PFSK-1 (cell line): Measurements from ENCODE around the gene XPR1.

Experiments used
- FOXP2 ChIP-seq: optimal IDR thresholded peaks from 2 replicates; pipeline ENCODE3; 2011; ENCODE audit warnings: borderline replicate concordance, control low read depth, inconsistent platforms; ENCODE audit not compliant: insufficient read depth; ENCODE audit errors: extremely low read length, extremely low read depth
- POLR2AphosphoS5 ChIP-seq: IDR thresholded peaks from 2 replicates; pipeline ENCODE4 v1.6.1; 2012; ENCODE audit warnings: low read depth, mild to moderate bottlenecking, control low read depth, low read length, moderate library complexity
- SIN3A ChIP-seq: IDR thresholded peaks from 2 replicates; pipeline ENCODE4 v1.6.1; 2012; ENCODE audit warnings: mild to moderate bottlenecking, low read length, moderate library complexity, borderline replicate concordance; ENCODE audit not compliant: insufficient read depth
- TAF1 ChIP-seq: IDR thresholded peaks from 2 replicates; pipeline ENCODE4 v1.6.1; 2012; ENCODE audit warnings: low read length, control low read depth, borderline replicate concordance; ENCODE audit not compliant: insufficient read depth
- TF ChIP-seq, protein P1 (sequence below), 2 experiments: IDR thresholded peaks; 2 replicates each; pipeline versions ENCODE4 v1.6.1 to v1.8.0; 2011 to 2012; ENCODE audit warnings: low read depth in 2 of 2, low read length in 2 of 2, control low read depth in 1 of 2, inconsistent platforms in 1 of 2, mild to moderate bottlenecking in 1 of 2, moderate library complexity in 1 of 2; ENCODE audit not compliant: insufficient read depth in 1 of 2

DNA sequence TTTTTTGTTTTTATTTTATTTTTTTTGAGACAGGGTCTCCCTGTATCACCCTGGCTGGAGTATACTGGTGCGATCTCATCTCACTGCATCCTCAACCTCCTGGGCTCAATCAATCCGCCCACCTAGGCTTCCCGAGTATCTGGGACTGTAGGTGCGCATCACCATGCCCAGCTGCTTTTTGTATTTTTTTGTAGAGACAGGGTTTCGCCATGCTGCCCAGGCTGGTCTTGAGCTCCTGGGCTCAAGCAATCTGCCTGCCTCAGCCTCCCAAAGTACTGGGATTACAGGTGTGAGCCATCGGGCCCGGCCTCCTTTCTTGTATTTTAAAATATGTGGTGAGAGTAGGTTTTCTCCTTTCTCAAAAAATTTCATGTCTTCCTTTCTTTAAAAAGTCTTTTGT, 122.6 kb downstream of the XPR1 start:
- TF ChIP-seq POLR2AphosphoS5 (no peak), TAF1 (no peak), SIN3A (no peak), FOXP2 (no peak)
- TF ChIP-seq, protein P1, sequence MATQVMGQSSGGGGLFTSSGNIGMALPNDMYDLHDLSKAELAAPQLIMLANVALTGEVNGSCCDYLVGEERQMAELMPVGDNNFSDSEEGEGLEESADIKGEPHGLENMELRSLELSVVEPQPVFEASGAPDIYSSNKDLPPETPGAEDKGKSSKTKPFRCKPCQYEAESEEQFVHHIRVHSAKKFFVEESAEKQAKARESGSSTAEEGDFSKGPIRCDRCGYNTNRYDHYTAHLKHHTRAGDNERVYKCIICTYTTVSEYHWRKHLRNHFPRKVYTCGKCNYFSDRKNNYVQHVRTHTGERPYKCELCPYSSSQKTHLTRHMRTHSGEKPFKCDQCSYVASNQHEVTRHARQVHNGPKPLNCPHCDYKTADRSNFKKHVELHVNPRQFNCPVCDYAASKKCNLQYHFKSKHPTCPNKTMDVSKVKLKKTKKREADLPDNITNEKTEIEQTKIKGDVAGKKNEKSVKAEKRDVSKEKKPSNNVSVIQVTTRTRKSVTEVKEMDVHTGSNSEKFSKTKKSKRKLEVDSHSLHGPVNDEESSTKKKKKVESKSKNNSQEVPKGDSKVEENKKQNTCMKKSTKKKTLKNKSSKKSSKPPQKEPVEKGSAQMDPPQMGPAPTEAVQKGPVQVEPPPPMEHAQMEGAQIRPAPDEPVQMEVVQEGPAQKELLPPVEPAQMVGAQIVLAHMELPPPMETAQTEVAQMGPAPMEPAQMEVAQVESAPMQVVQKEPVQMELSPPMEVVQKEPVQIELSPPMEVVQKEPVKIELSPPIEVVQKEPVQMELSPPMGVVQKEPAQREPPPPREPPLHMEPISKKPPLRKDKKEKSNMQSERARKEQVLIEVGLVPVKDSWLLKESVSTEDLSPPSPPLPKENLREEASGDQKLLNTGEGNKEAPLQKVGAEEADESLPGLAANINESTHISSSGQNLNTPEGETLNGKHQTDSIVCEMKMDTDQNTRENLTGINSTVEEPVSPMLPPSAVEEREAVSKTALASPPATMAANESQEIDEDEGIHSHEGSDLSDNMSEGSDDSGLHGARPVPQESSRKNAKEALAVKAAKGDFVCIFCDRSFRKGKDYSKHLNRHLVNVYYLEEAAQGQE (IDR thresholded peaks at IDR 0.05; ENCODE audit: insufficient read depth in 1 of 2, low read depth in 2 of 2, low read length in 2 of 2) = no peak
